Ishikawa (cell line): ENCODE results near the gene CLASRP.

Experiments
- CEBPB ChIP-seq: IDR thresholded peaks from 2 replicates; pipeline ENCODE4 v1.6.1; 2012
- CREB1 ChIP-seq: IDR thresholded peaks from 2 replicates; pipeline ENCODE4 v1.6.1; 2012; ENCODE audit warnings: low read depth
- EGR1 ChIP-seq: IDR thresholded peaks from 2 replicates; pipeline ENCODE4 v1.6.1; 2012
- EP300 ChIP-seq: IDR thresholded peaks from 2 replicates; pipeline ENCODE4 v1.6.1; 2012; ENCODE audit warnings: borderline replicate concordance
- FOXM1 ChIP-seq: IDR thresholded peaks from 2 replicates; pipeline ENCODE4 v1.6.1; 2012; ENCODE audit warnings: low read depth, borderline replicate concordance
- MAX ChIP-seq: IDR thresholded peaks from 2 replicates; pipeline ENCODE4 v1.6.1; 2012
- NFIC ChIP-seq: IDR thresholded peaks from 2 replicates; pipeline ENCODE4 v1.6.1; 2012
- RAD21 ChIP-seq: IDR thresholded peaks from 2 replicates; pipeline ENCODE4 v1.6.1; 2012; ENCODE audit warnings: low read depth
- REST ChIP-seq: IDR thresholded peaks from 2 replicates; pipeline ENCODE4 v1.6.1; 2012; ENCODE audit warnings: low read depth, mild to moderate bottlenecking
- TAF1 ChIP-seq: IDR thresholded peaks from 2 replicates; pipeline ENCODE4 v1.6.1; 2012; ENCODE audit warnings: low read depth, mild to moderate bottlenecking
- TCF12 ChIP-seq: IDR thresholded peaks from 2 replicates; pipeline ENCODE4 v1.6.1; 2012; ENCODE audit warnings: low read depth
- TEAD4 ChIP-seq: IDR thresholded peaks from 2 replicates; pipeline ENCODE4 v1.6.1; 2012
- USF1 ChIP-seq: IDR thresholded peaks from 2 replicates; pipeline ENCODE4 v1.6.1; 2012
- YY1 ChIP-seq: IDR thresholded peaks from 2 replicates; pipeline ENCODE4 v1.6.1; 2012; ENCODE audit warnings: low read depth
- ZBTB7A ChIP-seq: IDR thresholded peaks from 2 replicates; pipeline ENCODE4 v1.6.1; 2012; ENCODE audit warnings: low read depth

CLASRP gene

GRCh38 chr19:45071545-45071938 lies 32.7 kb downstream of the CLASRP start:
- no peak for TF ChIP-seq USF1
- TF ChIP-seq ZBTB7A = no peak
- no peak for TF ChIP-seq TCF12
- TF ChIP-seq MAX = no peak

- TF ChIP-seq EP300 (no peak), MAX (no peak), EGR1 (no peak), TEAD4 (no peak), TCF12 (no peak), REST (no peak), NFIC (no peak), YY1 (no peak), ZBTB7A (no peak), CREB1 (no peak)
Observed at GRCh38 chr19:45071969-45072790, 33.3 kb downstream of the CLASRP start.

GRCh38 chr19:45074744-45075300 lies 36.0 kb downstream of the CLASRP start:
- TF ChIP-seq RAD21 (no peak), EP300 (no peak), NFIC (no peak), TCF12 (no peak), USF1 (no peak), CEBPB (no peak)

- TF ChIP-seq EGR1 = no peak
- no peak for TF ChIP-seq TEAD4
- TF ChIP-seq MAX = no peak
- 0 out of 2 replicates have a peak, but pooled peaks have one; percentile 33 for TF ChIP-seq TCF12
- no peak for TF ChIP-seq FOXM1
- TF ChIP-seq TAF1 = peak; percentile 19; the same call in 1 of the 2 replicates
Observed at GRCh38 chr19:45075301-45076028, 36.6 kb downstream of the CLASRP start.

GRCh38 chr19:45076029-45076850 lies 37.4 kb downstream of the CLASRP start, which contains the start of gene ZNF296:
Gene ZNF296 (minus strand): TSS chr19:45076478. CDS start chr19:45076373, 105 bp downstream.
- TF ChIP-seq USF1 = peak; percentile 70
- TF ChIP-seq TCF12 = peak; percentile 25; the same call in 1 of the 2 replicates
- no peak for TF ChIP-seq RAD21
- peak; percentile 86 for TF ChIP-seq MAX
- TF ChIP-seq TEAD4 = 0 out of 2 replicates have a peak, but pooled peaks have one; percentile 4
- peak; percentile 87 for TF ChIP-seq ZBTB7A
